Stimulated activated CD8-positive, alpha-beta memory T cell treated with anti-CD3 and anti-CD28 coated beads, Interleukin-4, amount 100 ng/mL, for 24 hours (primary cell): Measurements from ENCODE around the gene LDHB.
"Not testable (repeated sequence)": the region's sequence is repeated elsewhere in the genome, so short reads cannot be mapped to it uniquely, and the experiment has no call there.

ENCODE experiments used
- DNase-seq: peaks from one replicate; pipeline ENCODE4 v3.0.0-alpha.2; 2020; ENCODE audit warnings: low read depth

Gene LDHB

GRCh38 chr12:21607701-21608100 is 49.9 kb downstream of the LDHB start:
- DNase-seq: no peak

- DNase-seq: no peak
These were observed 51.5 kb downstream of the LDHB start for GRCh38 chr12:21606175-21606574.

GRCh38 chr12:21604245-21605101 is 53.2 kb downstream of the LDHB start, which contains the start of gene GYS2:
GYS2 (minus strand) TSS chr12:21604847; CDS start chr12:21604592, 255 bp downstream.
- DNase-seq: no peak

- no peak for DNase-seq
These were observed 54.9 kb downstream of the LDHB start for GRCh38 chr12:21602774-21603173.

GRCh38 chr12:21600196-21600595 is 57.4 kb downstream of the LDHB start:
- no peak for DNase-seq

- DNase-seq: no peak
These were observed 58.3 kb downstream of the LDHB start for GRCh38 chr12:21599143-21599999.

GRCh38 chr12:21598651-21599050 is 59.0 kb downstream of the LDHB start:
- no peak for DNase-seq

GRCh38 chr12:21595356-21595755 is 62.3 kb downstream of the LDHB start:
- DNase-seq: not testable (repeated sequence)

- DNase-seq: no peak
These were observed 72.2 kb downstream of the LDHB start for GRCh38 chr12:21585485-21585884.
